ENCODE data around the gene TRAK1. TPM values are rescaled to one million over a fixed set of nuclear protein-coding genes. Genes with fewer than 3 reads are reported as not detected.

Gene TRAK1
- total RNA-seq, 1 donor from 2014 or later, result 41.7 TPM

- H3K36me3 ChIP-seq (ENCODE audit: control insufficient read depth, insufficient read depth, low read length), result peaks cover 4% of the 10 kb centered on the region
- no peak overlapping the region for H3K4me3 ChIP-seq (ENCODE audit: low read depth, low read length)
- H3K27me3 ChIP-seq (ENCODE audit: control insufficient read depth, insufficient read depth, low read length), result no peaks in the 10 kb centered on the region
- TF ChIP-seq CTCF (IDR thresholded peaks at IDR 0.05; ENCODE audit: insufficient read depth, low read length, poor library complexity, severe bottlenecking), result no peak
- DNase-seq (ENCODE audit: low read depth), result no peak
Measured at GRCh38 chr3:42085641-42086376, 5.3 kb upstream of the TRAK1 start.

GRCh38 chr3:42088803-42089530, 2.2 kb upstream of the TRAK1 start:
- H3K4me3 ChIP-seq (ENCODE audit: low read depth, low read length), result no peak overlapping the region
- H3K27me3 ChIP-seq (ENCODE audit: control insufficient read depth, insufficient read depth, low read length), result no peaks in the 10 kb centered on the region
- H3K36me3 ChIP-seq (ENCODE audit: control insufficient read depth, insufficient read depth, low read length), result peaks cover 5% of the 10 kb centered on the region
- no peak for DNase-seq (ENCODE audit: low read depth)
- TF ChIP-seq CTCF (IDR thresholded peaks at IDR 0.05; ENCODE audit: insufficient read depth, low read length, poor library complexity, severe bottlenecking), result no peak

GRCh38 chr3:42092006-42092405, 849 bp downstream of the TRAK1 start:
- DNase-seq (ENCODE audit: low read depth), result no peak
- peaks cover 5% of the 10 kb centered on the region for H3K36me3 ChIP-seq (ENCODE audit: control insufficient read depth, insufficient read depth, low read length)
- TF ChIP-seq CTCF (IDR thresholded peaks at IDR 0.05; ENCODE audit: insufficient read depth, low read length, poor library complexity, severe bottlenecking), result no peak

GRCh38 chr3:42094128-42094527, 3.0 kb downstream of the TRAK1 start:
- Histone ChIP-seq H3K36me3 (ENCODE audit: control insufficient read depth, insufficient read depth, low read length) (peaks cover 5% of the 10 kb centered on the region), H3K4me3 (ENCODE audit: low read depth, low read length) (no peak overlapping the region), H3K27me3 (ENCODE audit: control insufficient read depth, insufficient read depth, low read length) (no peaks in the 10 kb centered on the region)
- TF ChIP-seq CTCF (IDR thresholded peaks at IDR 0.05; ENCODE audit: insufficient read depth, low read length, poor library complexity, severe bottlenecking), result no peak
- DNase-seq (ENCODE audit: low read depth), result no peak

More at GRCh38 chr3:42092006-42092405, 849 bp downstream of the TRAK1 start:
- no peaks in the 10 kb centered on the region for H3K27me3 ChIP-seq (ENCODE audit: control insufficient read depth, insufficient read depth, low read length)
- no peak overlapping the region for H3K4me3 ChIP-seq (ENCODE audit: low read depth, low read length)

GRCh38 chr3:42094691-42095391, 3.7 kb downstream of the TRAK1 start:
- no peak overlapping the region for H3K4me3 ChIP-seq (ENCODE audit: low read depth, low read length)
- TF ChIP-seq CTCF (IDR thresholded peaks at IDR 0.05; ENCODE audit: insufficient read depth, low read length, poor library complexity, severe bottlenecking), result no peak

More at GRCh38 chr3:42094691-42095391, 3.7 kb downstream of the TRAK1 start:
- Histone ChIP-seq H3K36me3 (ENCODE audit: control insufficient read depth, insufficient read depth, low read length) (peaks cover 5% of the 10 kb centered on the region), H3K27me3 (ENCODE audit: control insufficient read depth, insufficient read depth, low read length) (no peaks in the 10 kb centered on the region)
- no peak for DNase-seq (ENCODE audit: low read depth)
